BE2C (cell line): ENCODE measurements around the gene TOLLIP.

Source experiments
- DNase-seq: peaks from one replicate; pipeline ENCODE4 v3.0.0-alpha.2; 2020
- H3K27me3 ChIP-seq: fragments of 250-450 bp; sonication (Bioruptor Pico); 2 replicates; pipeline ENCODE4 v1.5.1; 2020; ENCODE audit warnings: mild to moderate bottlenecking
- H3K36me3 ChIP-seq: fragments of 250-450 bp; sonication (Bioruptor Pico); 2 replicates; pipeline ENCODE4 v1.5.1; 2020; ENCODE audit warnings: mild to moderate bottlenecking
- H3K4me1 ChIP-seq: fragments of 250-450 bp; sonication (Bioruptor Pico); 2 replicates; pipeline ENCODE4 v1.5.1; 2020
- H3K4me3 ChIP-seq: 2 replicates; pipeline ENCODE4 v1.5.1; 2011; ENCODE audit warnings: low read depth, low read length
- H3K9me3 ChIP-seq: fragments of 250-450 bp; sonication (Bioruptor Pico); 2 replicates; pipeline ENCODE4 v1.5.1; 2020
- CTCF ChIP-seq: IDR thresholded peaks from 2 replicates; pipeline ENCODE4 v1.5.1; 2012; ENCODE audit warnings: mild to moderate bottlenecking, low read depth, low read length

Gene TOLLIP

DNA sequence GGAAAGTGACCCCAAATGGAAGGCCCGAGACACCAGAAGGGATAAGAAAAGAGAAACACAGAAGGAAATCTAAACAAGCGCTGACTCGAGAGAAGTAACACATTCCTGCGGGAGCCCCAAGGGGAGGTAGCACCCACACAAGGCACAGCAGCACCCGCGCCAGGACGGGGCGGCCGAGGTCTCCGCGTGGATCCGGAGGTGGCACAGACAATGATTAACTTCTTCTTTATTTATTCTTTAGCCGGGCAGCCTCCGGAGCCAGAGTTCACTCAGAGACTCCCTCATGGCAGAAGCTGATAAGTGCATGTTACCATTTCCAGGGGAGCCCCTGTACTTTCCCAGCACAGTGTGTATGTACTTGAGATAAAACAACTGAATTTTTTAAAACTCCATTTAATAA, 5.1 kb downstream of the TOLLIP start:
- H3K27me3 ChIP-seq: no peaks in the 10 kb centered on the region
- H3K4me1 ChIP-seq: no peaks in the 10 kb centered on the region
- no peaks in the 10 kb centered on the region for H3K9me3 ChIP-seq
- H3K4me3 ChIP-seq: no peak overlapping the region
- DNase-seq: no peak
- no peak for TF ChIP-seq CTCF
- no peaks in the 10 kb centered on the region for H3K36me3 ChIP-seq

GRCh38 chr11:1303973-1304372, 5.5 kb downstream of the TOLLIP start:
- H3K36me3 ChIP-seq: no peaks in the 10 kb centered on the region
- no peak overlapping the region for H3K4me3 ChIP-seq
- no peak for TF ChIP-seq CTCF
- no peaks in the 10 kb centered on the region for H3K9me3 ChIP-seq
- no peak for DNase-seq
- H3K4me1 ChIP-seq: no peaks in the 10 kb centered on the region
- no peaks in the 10 kb centered on the region for H3K27me3 ChIP-seq

DNA sequence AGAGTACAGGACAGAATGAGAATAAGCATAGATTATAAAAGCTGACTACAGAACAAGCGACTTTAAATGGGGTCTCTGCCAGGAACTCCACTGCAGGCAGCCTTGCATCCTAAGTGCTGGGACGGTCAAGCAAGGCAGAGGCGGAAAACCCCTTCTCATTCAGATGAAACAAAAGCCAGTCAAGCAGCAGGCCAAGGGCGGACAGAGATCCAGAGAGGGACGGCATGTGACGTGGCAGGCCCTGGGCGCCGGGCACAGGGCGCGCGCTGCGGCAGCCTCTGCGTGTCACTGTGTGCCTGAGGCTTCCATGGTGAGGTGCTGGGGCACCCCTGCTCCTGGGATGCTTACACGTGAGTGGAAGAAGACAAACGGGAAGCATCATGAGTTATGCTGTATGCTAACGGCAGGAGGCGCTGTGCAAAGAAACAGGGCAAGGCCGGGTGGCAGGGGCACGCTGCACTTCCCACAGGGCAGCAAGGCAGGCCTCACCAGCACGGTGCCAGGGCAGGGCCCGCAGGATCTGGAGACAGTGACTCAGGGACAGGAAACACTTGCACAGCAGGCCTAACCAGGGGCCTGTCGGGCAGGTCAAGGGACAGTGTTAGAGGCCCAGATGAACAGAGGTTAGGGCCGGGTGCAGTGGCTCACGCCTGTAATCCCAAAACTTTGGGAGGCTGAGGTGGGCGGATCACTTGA, 6.2 kb downstream of the TOLLIP start:
- no peak for DNase-seq
- no peaks in the 10 kb centered on the region for H3K4me1 ChIP-seq

DNA sequence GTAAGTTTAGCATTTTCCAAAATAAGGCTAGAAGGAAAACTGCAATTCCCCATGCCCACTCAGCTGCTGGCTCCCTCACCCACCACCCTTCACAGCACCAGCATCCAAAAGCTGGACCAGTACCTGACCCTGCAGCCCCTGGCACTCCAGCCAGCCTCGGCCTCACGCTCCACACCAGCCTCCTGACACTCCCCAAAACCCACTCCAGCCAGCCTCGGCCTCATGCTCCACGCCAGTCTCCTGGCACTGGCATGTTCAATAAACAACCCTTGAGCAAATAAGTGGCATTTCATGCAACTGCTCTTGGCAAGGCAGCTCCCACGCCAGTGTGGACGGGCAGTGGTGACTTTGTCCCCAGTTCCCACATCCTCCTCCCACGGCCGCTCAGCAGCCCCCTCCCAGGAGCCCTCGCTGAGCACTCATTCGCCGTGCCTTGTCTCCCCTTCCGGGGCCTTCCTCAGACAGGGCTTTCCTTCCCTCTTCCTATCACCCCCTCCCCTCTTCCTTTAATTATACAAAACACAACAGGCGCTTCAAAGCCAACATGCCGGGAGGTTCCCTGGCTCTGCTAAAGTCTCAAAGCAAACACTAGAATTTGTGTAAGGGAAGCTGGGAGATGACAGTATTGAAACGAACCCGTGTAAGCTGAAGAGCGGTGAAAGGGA, 6.8 kb downstream of the TOLLIP start:
- no peak for DNase-seq
- no peaks in the 10 kb centered on the region for H3K9me3 ChIP-seq
- no peak for TF ChIP-seq CTCF
- no peaks in the 10 kb centered on the region for H3K27me3 ChIP-seq
- H3K4me1 ChIP-seq: no peaks in the 10 kb centered on the region
- no peaks in the 10 kb centered on the region for H3K36me3 ChIP-seq
- H3K4me3 ChIP-seq: no peak overlapping the region

More for the DNA sequence above, 6.2 kb downstream of the TOLLIP start:
- Histone ChIP-seq H3K9me3 (no peaks in the 10 kb centered on the region), H3K36me3 (no peaks in the 10 kb centered on the region), H3K27me3 (no peaks in the 10 kb centered on the region), H3K4me3 (no peak overlapping the region)
- peak; percentile 5; the same call in 1 of the 2 replicates for TF ChIP-seq CTCF

DNA sequence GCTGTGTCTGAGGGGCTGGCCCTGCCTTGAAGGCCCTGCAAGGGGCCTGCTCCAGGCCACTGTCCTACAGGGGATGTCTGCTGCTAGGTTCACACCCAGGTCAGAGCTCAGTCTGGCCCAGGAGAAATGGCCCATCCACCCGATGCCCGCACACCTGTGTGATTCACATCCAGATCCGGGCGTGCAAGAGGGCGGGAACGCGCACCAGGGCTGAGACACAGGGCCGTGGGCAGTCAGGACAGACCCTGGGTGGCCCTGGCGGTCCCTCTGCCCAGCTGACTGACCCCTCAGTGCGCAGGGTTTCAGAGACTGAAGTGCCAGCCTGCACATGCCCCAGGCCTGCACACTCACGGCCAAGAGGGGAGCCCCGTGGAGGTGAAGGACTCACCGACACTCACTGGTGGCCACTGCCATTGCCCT, 7.4 kb downstream of the TOLLIP start:
- H3K4me3 ChIP-seq: no peak overlapping the region
- H3K4me1 ChIP-seq: no peaks in the 10 kb centered on the region
- no peaks in the 10 kb centered on the region for H3K9me3 ChIP-seq
- H3K27me3 ChIP-seq: no peaks in the 10 kb centered on the region
- H3K36me3 ChIP-seq: no peaks in the 10 kb centered on the region
- TF ChIP-seq CTCF: no peak
- no peak for DNase-seq
